CD4-positive, alpha-beta T cell treated with Interleukin-4 for 1 hour (primary cell): ENCODE measurements around the gene MYL3.
"Not testable (repeated sequence)": the region's sequence is repeated elsewhere in the genome, so short reads cannot be mapped to it uniquely, and the experiment has no call there.

Source experiments
- DNase-seq, 2 donors: peaks; one replicate each; pipeline ENCODE4 v3.0.0-alpha.2; 2020 to 2022

Gene MYL3

DNA sequence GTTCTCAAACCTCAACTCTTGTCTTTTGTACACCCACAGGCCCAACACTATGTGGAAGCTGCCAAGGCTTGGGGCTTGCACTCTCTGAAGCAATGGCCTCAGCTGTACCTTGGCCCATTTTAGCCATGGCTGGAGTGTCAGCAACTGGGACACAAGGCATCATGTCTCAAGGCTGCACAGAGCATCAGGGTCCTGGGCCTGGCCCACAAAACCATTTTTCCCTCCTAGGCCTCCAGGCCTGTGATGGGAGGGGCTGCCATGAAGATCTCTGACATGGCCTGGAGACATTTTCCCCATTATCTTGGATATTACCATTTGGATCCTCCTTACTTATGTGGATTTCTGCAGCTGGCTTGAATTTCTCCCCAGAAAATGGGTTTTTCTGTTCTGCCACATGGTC is 39.9 kb downstream of the MYL3 start:
- not testable (repeated sequence) for DNase-seq

GRCh38 chr3:46821553-46821952 is 41.7 kb downstream of the MYL3 start:
- DNase-seq, result no peak

DNA sequence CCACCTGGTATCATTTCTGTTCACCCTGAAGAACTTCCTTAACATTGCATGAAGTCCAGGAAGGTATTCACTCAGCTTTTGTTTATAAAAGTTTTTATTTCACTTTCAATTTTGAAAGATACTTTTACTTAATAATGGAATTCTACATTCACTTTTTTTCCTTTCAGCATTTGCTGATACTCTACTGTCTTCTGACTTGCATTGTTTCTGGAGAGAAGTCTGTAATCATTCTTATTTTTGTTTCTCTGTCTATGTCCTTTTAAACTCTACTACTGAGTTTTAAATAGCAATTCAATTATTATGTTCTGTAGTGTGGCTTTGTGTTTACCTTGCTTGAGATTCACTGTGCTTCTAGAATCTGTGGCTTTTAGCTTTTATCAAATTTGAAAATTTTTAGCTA is 42.4 kb downstream of the MYL3 start:
- DNase-seq, result no peak

DNA sequence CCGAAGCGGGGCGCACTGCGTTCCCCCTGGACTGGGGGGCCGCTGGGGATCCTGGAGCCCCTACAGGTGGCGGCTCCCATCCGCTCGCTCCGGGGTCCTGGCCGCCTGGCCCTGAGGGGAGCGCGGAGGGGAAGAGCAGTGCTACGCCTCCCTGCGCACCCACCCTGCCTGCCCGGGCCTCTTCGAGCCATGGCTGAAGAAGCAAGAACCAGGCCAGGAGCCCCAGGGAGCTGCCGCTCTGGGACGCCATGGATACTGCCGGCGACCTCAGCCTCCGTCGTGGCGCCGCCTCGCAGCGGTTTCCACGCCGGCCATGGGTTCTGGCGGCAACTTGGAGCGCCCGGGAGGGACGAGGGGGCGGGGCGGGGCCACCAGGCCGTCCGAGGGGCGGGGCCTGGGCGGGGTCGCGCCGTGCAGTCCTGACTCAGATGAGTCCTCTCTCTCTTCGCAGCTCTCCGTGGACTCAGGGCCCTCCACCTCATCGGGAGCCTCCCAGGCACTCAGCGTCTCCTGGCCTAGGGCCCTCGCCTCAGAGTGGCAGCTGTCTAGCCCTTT is 50.9 kb downstream of the MYL3 start:
- peak; percentile 63 to 70 for DNase-seq

DNA sequence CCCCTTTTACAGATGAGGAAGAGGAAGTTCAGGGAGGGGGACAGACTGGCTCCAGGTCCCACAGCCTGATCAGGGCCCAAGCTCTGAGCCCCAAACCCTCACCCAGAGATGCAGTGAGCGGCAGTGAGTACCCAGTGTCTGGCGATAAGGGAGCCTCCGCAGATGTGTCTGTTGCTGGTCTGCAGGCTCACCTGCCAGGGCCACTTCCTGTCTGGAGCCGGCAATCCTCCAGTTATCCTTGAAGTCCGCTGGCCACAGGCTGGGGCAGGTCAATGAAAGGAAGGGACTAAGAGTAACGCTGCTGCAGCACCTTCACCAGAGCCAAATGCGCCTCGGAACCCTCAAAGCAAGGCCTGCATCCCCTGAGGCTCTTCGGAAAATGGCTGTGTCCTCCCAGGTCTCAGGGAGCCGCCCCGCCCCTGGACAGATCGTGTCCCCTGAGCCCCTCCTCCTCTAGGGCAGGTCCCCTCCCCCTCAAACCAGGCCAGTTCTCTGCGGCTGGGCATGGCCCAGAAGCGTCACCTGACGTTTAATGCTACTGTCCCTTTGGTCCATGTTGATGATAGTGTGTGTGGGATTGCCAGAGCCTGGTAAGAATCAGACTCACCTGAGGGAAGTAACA is 51.5 kb downstream of the MYL3 start:
- DNase-seq, result no peak

- DNase-seq, result not testable (repeated sequence)
Observed at GRCh38 chr3:46808766-46809165, 54.5 kb downstream of the MYL3 start.
